ENCODE data around the gene C11orf71. TPM values are rescaled to one million over a fixed set of nuclear protein-coding genes. Genes with fewer than 3 reads are reported as not detected.
A peak's percentile ranks its signal among the peaks of the same experiment; 100 is the strongest.

The C11orf71 gene
- total RNA-seq, 1 experiment from 2014 or later = 4.3 TPM

GRCh38 chr11:114399490-114400215 lies 658 bp downstream of the C11orf71 start:
- ATAC-seq = peak; percentile 65
- RAD21 ChIA-PET (ENCODE audit: low non-redundant PET in 1 of 2, low total read pairs in 2 of 2, uncharacterized antibody in 2 of 2, unreplicated experiment in 2 of 2) = no interaction called here
- H3K9me2 ChIP-seq (ENCODE audit: insufficient read depth) = no peaks in the 10 kb centered on the region
- TF ChIP-seq RAD21 (IDR thresholded peaks at IDR 0.05; ENCODE audit: low read depth) (no peak), REST (IDR thresholded peaks at IDR 0.05; ENCODE audit: low read depth) (no peak), POLR2AphosphoS5 (IDR thresholded peaks at IDR 0.05; ENCODE audit: low read depth, low read length) (no peak), SIN3A (IDR thresholded peaks at IDR 0.05; ENCODE audit: low read depth) (0 out of 2 replicates have a peak, but pooled peaks have one; percentile 44)
- CTCF ChIA-PET = no interaction called here
- H3K4me2 ChIP-seq (ENCODE audit: low read length) = peak overlapping the region; percentile 89
- H2AFZ ChIP-seq (ENCODE audit: low read depth, low read length, poor library complexity, severe bottlenecking) = no peak overlapping the region
- H3K79me2 ChIP-seq (ENCODE audit: insufficient read depth, low read length) = peaks cover 59% of the 10 kb centered on the region
- no peaks in the 10 kb centered on the region for H3K27me3 ChIP-seq (ENCODE audit: insufficient read depth, low read length)
- intact Hi-C loops (cut with micrococcal nuclease) = loop anchor here (1.0 to 5.0 kb wide), 3 partner anchors 40 to 527 kb away; partner anchors contain the start of gene REXO2
- peaks cover 0 to 14% of the 10 kb centered on the region in 2 experiments; a peak in 2 of 4 replicates for H3K4me1 ChIP-seq (ENCODE audit: control insufficient read depth in 1 of 2, insufficient read depth in 2 of 2, low read length in 2 of 2)
- peak overlapping the region; percentile 71 to 86 for H3K4me3 ChIP-seq (replicated peaks in 1 of 2; ENCODE audit: low read depth in 1 of 2, low read length in 2 of 2)
- peak overlapping the region; percentile 94 for H3K27ac ChIP-seq (ENCODE audit: low read depth, low read length)
- H3K36me3 ChIP-seq (ENCODE audit: control insufficient read depth in 1 of 2, insufficient read depth in 2 of 2, low read length in 2 of 2) = peaks cover 0 to 7% of the 10 kb centered on the region in 2 experiments; a peak in 1 of 4 replicates
- DNase-seq (ENCODE audit: low read depth, low spot score) = no peak
- 0 out of 2 replicates have a peak, but pooled peaks cover 3% of the 10 kb centered on the region for H4K20me1 ChIP-seq (ENCODE audit: insufficient read depth)
- POLR2A ChIA-PET = no interaction called here
- BruUV-seq (replicated peaks) = TSS peak; percentile 80
- no peaks in the 10 kb centered on the region for H3K9me3 ChIP-seq (ENCODE audit: control insufficient read depth in 1 of 2, insufficient read depth in 1 of 2, low read depth in 1 of 2, low read length in 2 of 2)
- peak overlapping the region; percentile 95 for H3K9ac ChIP-seq (ENCODE audit: low read length)

Data from HCT116 (cell line).